WERI-Rb-1 (cell line): ENCODE results near the gene PM20D2.
"Not testable (repeated sequence)": the region's sequence is repeated elsewhere in the genome, so short reads cannot be mapped to it uniquely, and the experiment has no call there.

Source experiments
- DNase-seq: peaks from one replicate; pipeline ENCODE4 v3.0.0-alpha.2; 2020
- H3K27ac ChIP-seq: fragments of 250-450 bp; sonication (Bioruptor Pico); 2 replicates; pipeline ENCODE4 v1.5.1; 2020; ENCODE audit warnings: mild to moderate bottlenecking, moderate library complexity
- H3K27me3 ChIP-seq: fragments of 250-450 bp; sonication (Bioruptor Pico); 2 replicates; pipeline ENCODE4 v1.5.1; 2021; ENCODE audit warnings: mild to moderate bottlenecking, low read depth, moderate library complexity; ENCODE audit not compliant: insufficient read depth, severe bottlenecking
- H3K36me3 ChIP-seq: fragments of 250-450 bp; sonication (Bioruptor Pico); 2 replicates; pipeline ENCODE4 v1.5.1; 2020; ENCODE audit warnings: mild to moderate bottlenecking, moderate library complexity
- H3K4me3 ChIP-seq: 2 replicates; pipeline ENCODE4 v1.5.1; 2011; ENCODE audit warnings: low read depth, mild to moderate bottlenecking, control low read depth, low read length
- H3K9me3 ChIP-seq: fragments of 250-450 bp; sonication (Bioruptor Pico); 2 replicates; pipeline ENCODE4 v1.5.1; 2021; ENCODE audit warnings: mild to moderate bottlenecking, moderate library complexity; ENCODE audit not compliant: severe bottlenecking
- CTCF ChIP-seq: IDR thresholded peaks from 2 replicates; pipeline ENCODE4 v1.5.1; 2011; ENCODE audit warnings: low read depth, mild to moderate bottlenecking, control low read depth, inconsistent platforms, low read length

Gene PM20D2

GRCh38 chr6:89122625-89123024, 23.2 kb upstream of the PM20D2 start:
- H3K4me3 ChIP-seq, result no peak overlapping the region
- H3K9me3 ChIP-seq, result no peaks in the 10 kb centered on the region
- no peaks in the 10 kb centered on the region for H3K27me3 ChIP-seq
- no peak overlapping the region for H3K27ac ChIP-seq
- no peaks in the 10 kb centered on the region for H3K36me3 ChIP-seq
- peak; percentile 45 for TF ChIP-seq CTCF
- no peak for DNase-seq

GRCh38 chr6:89128256-89128671, 17.6 kb upstream of the PM20D2 start:
- not testable (repeated sequence) for DNase-seq, H3K27ac ChIP-seq, H3K4me3 ChIP-seq, H3K27me3 ChIP-seq, H3K36me3 ChIP-seq, H3K9me3 ChIP-seq

- H3K9me3 ChIP-seq, result no peaks in the 10 kb centered on the region
- H3K36me3 ChIP-seq, result no peaks in the 10 kb centered on the region
- no peak for TF ChIP-seq CTCF
- no peaks in the 10 kb centered on the region for H3K27me3 ChIP-seq
- H3K4me3 ChIP-seq, result no peak overlapping the region
- H3K27ac ChIP-seq, result no peak overlapping the region
- DNase-seq, result no peak
Observed at GRCh38 chr6:89131599-89131998, 14.3 kb upstream of the PM20D2 start.

GRCh38 chr6:89132057-89132456, 13.8 kb upstream of the PM20D2 start:
- H3K4me3 ChIP-seq, result no peak overlapping the region
- no peak for TF ChIP-seq CTCF
- DNase-seq, result no peak
- H3K9me3 ChIP-seq, result no peaks in the 10 kb centered on the region
- H3K27ac ChIP-seq, result no peak overlapping the region
- H3K36me3 ChIP-seq, result no peaks in the 10 kb centered on the region
- H3K27me3 ChIP-seq, result no peaks in the 10 kb centered on the region

GRCh38 chr6:89133981-89134380, 11.9 kb upstream of the PM20D2 start:
- H3K27me3 ChIP-seq, result no peaks in the 10 kb centered on the region
- TF ChIP-seq CTCF, result no peak
- H3K9me3 ChIP-seq, result no peaks in the 10 kb centered on the region
- H3K36me3 ChIP-seq, result no peaks in the 10 kb centered on the region
- no peak for DNase-seq
- H3K27ac ChIP-seq, result no peak overlapping the region
- H3K4me3 ChIP-seq, result no peak overlapping the region

GRCh38 chr6:89134723-89135122, 11.1 kb upstream of the PM20D2 start:
- no peaks in the 10 kb centered on the region for H3K27me3 ChIP-seq
- H3K9me3 ChIP-seq, result no peaks in the 10 kb centered on the region
- DNase-seq, result no peak
- no peaks in the 10 kb centered on the region for H3K36me3 ChIP-seq
- H3K27ac ChIP-seq, result no peak overlapping the region
- TF ChIP-seq CTCF, result no peak
- H3K4me3 ChIP-seq, result no peak overlapping the region

GRCh38 chr6:89138173-89138572, 7.7 kb upstream of the PM20D2 start:
- H3K27me3 ChIP-seq, result no peaks in the 10 kb centered on the region
- H3K36me3 ChIP-seq, result no peaks in the 10 kb centered on the region
- H3K9me3 ChIP-seq, result no peaks in the 10 kb centered on the region
- no peak for DNase-seq
- TF ChIP-seq CTCF, result no peak
- no peak overlapping the region for H3K4me3 ChIP-seq
- H3K27ac ChIP-seq, result no peak overlapping the region
